Forelimb muscle (tissue), 1 donor: ENCODE results near the gene GABRP. TPM values are rescaled to one million over a fixed set of nuclear protein-coding genes. Genes with fewer than 3 reads are reported as not detected.
"Not testable (repeated sequence)": the region's sequence is repeated elsewhere in the genome, so short reads cannot be mapped to it uniquely, and the experiment has no call there.

Experiments used
- DNase-seq: peaks from one replicate; pipeline ENCODE4 v3.0.0-alpha.2; 2013; ENCODE audit warnings: low read depth
- polyA plus RNA-seq: library from polyadenylated mRNA; unstranded; fragments of 120-200 nt; gene quantifications from one replicate; pipeline ENCODE4 v1.2.1, GENCODE V29; 2013; ENCODE audit not compliant: insufficient read length

The GABRP gene
- polyA plus RNA-seq, 1 donor, result 0.90 TPM

DNA sequence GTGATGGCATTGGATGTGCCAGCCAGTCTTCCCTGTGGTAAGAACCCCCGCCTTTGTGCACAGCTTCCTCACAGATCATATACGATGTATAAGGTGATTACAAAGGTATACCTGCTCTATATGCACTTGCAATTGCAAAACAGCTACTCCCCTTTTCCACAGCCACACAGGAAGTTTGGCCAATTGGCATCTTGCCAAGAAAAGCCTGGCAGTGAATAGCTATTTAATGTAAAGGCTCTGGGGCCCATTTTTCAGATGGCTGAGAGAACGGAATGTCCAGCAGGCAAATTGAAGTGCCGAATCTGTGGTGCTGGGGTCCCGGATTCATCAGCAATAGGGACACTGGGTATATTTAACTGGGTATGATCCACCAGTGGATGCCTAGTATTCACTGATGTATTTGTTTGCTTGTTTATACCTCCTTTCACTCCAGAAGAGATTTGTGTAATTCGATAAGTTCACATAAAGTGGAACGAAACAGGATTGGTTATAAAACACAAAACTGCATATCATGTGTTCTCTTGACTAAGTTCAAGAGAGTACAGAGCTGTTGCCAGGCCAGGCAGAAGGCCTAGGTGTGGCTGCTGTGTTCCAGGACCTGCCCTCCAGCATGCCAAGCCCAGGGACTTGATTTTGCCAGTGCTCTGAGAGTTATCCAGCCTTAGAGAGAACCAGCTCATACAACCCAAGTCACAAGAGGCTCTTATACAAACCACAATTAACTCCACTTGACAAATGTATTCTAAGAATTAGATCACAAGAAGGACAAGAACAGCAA lies 27.7 kb upstream of the GABRP start:
- DNase-seq, result no peak

DNA sequence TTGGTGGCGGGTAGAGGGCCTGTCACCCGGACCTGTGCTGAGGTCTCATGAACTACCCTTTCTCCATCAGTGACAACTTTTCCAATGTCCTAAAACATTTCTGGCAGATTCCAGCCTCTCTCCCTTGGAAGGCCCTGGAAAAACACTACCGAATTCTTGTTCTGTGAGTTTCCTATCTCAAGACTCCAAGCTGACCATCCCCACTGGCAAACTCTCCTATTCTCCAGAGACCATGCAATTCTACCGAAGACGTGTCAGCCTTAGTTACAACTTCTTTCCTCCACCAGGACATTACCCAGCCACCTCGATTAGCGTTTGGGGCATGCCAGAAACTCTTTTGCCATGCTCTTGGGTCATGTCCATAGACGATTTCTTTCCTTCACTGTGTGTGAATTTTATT lies 26.8 kb upstream of the GABRP start:
- DNase-seq, result no peak

GRCh38 chr5:170757182-170757601 lies 26.3 kb upstream of the GABRP start:
- DNase-seq, result no peak

- no peak for DNase-seq
Observed at GRCh38 chr5:170757669-170758068, 25.9 kb upstream of the GABRP start.

- DNase-seq, result no peak
Observed at GRCh38 chr5:170758481-170758880, 25.0 kb upstream of the GABRP start.

GRCh38 chr5:170760113-170760512 lies 23.4 kb upstream of the GABRP start:
- no peak for DNase-seq

- DNase-seq, result no peak
Observed at GRCh38 chr5:170761048-170761707, 22.3 kb upstream of the GABRP start.

GRCh38 chr5:170761708-170762066 lies 21.8 kb upstream of the GABRP start:
- no peak for DNase-seq

GRCh38 chr5:170762298-170762697 lies 21.2 kb upstream of the GABRP start:
- not testable (repeated sequence) for DNase-seq

DNA sequence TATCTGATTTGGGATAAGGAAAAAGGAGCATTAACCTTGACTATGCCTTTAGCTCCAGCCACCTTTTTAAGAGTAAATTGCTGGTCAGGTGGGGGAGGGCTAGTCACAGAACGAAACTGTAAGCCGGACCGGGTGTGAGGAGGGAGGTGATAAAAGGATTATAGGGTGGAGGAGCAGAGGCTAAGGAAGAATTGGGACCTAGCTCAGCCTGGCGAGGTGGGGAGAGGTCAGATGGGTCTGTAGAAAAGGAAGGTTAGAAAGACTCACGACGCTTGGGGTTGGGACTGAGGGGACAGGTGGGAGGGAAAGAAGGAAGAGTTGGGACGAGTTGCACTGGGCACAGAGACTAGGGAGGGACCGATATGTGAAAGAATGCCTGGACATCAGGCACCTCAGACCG lies 17.7 kb upstream of the GABRP start:
- DNase-seq, result not testable (repeated sequence)

DNA sequence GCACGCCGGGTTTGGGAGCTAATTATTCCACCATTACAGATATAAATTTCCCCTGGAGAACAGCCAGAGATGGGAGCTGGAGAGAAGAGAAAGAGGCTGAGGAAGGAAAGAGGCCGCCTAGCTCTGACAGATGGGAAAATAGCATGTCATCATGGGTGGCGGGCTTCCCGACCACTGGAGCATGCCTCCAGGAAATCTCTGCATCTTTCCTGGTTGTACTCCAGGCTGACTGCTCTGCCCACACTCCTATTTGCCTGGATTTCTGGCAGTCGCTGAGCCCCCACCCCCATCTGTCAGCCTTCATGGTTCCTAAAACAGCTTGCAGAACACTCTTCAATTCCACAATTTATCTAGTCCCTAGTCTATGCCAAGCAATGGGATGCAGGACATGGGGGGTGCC lies 14.3 kb upstream of the GABRP start:
- no peak for DNase-seq

DNA sequence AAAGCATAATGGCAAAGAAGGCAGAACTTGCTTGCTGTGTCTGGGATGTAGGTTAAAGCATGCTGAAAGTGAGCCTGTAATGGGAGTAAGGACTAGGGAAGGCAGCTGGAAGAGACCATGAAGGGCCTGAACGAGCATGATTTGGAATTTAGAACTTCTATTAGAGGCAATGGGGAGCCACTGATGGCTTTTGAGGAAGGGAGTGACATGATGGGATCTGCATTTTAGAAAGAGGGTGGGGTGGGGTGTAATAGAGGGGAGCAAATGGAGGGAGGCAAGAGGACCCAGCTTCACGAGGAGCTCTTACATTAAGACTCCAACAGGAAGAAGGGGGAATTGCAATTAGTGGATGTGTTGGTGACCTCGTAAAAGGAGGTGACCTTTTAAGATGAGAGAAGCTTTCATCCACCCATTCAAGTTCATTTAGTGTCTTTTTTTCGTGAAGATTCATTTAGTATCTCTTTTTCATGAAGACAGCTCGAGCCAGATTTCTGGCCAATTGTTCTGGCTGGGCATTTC lies 13.6 kb upstream of the GABRP start:
- DNase-seq, result no peak

GRCh38 chr5:170771496-170771895 lies 12.0 kb upstream of the GABRP start:
- DNase-seq, result no peak

GRCh38 chr5:170773024-170773985 lies 10.2 kb upstream of the GABRP start:
- DNase-seq, result no peak

DNA sequence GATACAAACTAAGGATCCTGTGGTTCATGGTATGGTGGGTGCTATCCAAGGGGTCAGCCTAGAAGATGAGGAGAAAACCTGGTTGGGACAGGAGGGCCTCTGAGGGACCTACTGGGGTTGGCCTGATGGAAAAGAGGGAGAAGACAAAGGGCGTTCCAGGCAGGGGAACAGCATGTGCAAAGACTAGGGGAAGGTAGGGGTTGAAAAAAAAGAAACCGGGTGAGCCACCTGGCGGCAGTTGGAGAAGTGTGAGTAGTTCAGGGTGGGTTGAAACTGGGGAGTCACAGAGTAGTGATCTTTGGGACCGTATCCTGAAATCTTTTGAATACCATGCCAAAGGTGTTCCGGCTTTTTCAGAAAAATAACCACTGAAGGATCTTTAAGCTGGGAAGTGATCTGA lies 8.7 kb upstream of the GABRP start:
- DNase-seq, result no peak

- DNase-seq, result no peak
Observed at GRCh38 chr5:170781946-170782345, 1.6 kb upstream of the GABRP start.

- DNase-seq, result no peak
Observed at GRCh38 chr5:170782438-170782837, 1.1 kb upstream of the GABRP start.

DNA sequence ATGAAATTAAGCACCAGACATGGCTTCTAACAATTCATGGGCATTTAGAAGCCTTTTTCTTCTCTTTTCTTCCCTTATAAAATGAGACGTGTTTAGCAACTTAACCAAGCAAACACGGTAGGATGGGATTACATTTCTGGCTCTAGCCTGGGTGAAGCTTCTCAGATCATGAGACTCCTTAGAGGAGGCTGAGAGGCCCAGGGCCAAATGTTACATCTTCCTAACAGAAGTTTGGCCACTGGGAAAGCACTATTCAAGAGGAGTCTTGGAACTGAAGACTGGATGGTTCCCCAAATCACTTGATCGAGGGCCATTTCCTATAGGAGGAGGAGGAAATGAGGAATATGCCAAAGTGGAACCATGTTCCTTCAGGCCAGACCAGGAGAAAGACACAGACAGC lies 1.9 kb downstream of the GABRP start:
- DNase-seq, result no peak

DNA sequence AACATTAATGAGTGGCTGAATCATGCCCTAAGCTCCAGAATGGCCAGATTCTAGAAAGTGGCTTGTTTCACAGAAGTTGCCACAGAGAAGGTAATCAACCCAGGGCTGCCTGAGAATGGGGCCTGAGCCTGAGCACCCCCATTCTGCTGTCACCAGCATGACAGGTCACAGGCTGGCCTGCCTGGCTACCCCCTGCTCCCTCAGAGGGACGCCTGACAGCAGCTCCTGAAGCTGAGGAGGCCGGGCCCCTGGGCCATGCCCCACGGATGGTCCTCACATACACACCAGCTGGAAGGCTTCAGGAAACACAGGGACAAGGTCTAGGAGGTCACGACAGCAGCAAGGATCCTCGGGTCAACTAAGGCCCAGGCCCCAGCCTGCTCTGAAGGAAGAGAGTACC lies 3.7 kb downstream of the GABRP start:
- DNase-seq, result no peak

GRCh38 chr5:170788626-170789304 lies 5.2 kb downstream of the GABRP start:
- DNase-seq, result no peak

- DNase-seq, result peak; percentile 34
Observed at GRCh38 chr5:170791325-170791954, 7.9 kb downstream of the GABRP start.
